Kidney (tissue), 14 donors: Measurements from ENCODE around the gene CHKB. TPM values are rescaled to one million over a fixed set of nuclear protein-coding genes. Genes with fewer than 3 reads are reported as not detected.
"Not testable (repeated sequence)": the region's sequence is repeated elsewhere in the genome, so short reads cannot be mapped to it uniquely, and the experiment has no call there.

ENCODE experiments used
- DNase-seq, 5 donors: peaks; one replicate each; pipeline ENCODE4 v3.0.0-alpha.2; 2013 to 2020
- FAIRE-seq: peaks from 2 replicates; lab custom pipeline; 2012; peaks lifted over from hg19 to GRCh38; lab: Jason Lieb, UNC
- H3K27ac ChIP-seq, 2 donors: one replicate each; pipeline ENCODE4 v1.7.0; 2013; ENCODE audit warnings: low read depth in 2 of 2, low read length in 2 of 2, inconsistent platforms in 1 of 2
- H3K27me3 ChIP-seq: one replicate; pipeline ENCODE4 v1.7.1; 2013; ENCODE audit warnings: low read length, inconsistent platforms; ENCODE audit not compliant: control insufficient read depth, insufficient read depth
- H3K36me3 ChIP-seq, 3 donors: one replicate each; pipeline versions ENCODE4 v1.7.0 to v1.7.1; 2013; ENCODE audit warnings: low read length in 3 of 3, control low read depth in 1 of 3, inconsistent platforms in 1 of 3; ENCODE audit not compliant: insufficient read depth in 3 of 3, control insufficient read depth in 2 of 3
- H3K4me1 ChIP-seq, 3 donors: one replicate each; pipeline versions ENCODE4 v1.7.0 to v1.7.1; 2013; ENCODE audit warnings: low read length in 3 of 3, inconsistent platforms in 1 of 3, low read depth in 1 of 3; ENCODE audit not compliant: control insufficient read depth in 2 of 3, insufficient read depth in 2 of 3
- H3K4me3 ChIP-seq, 3 donors: one replicate each; pipeline versions ENCODE4 v1.7.0 to v1.8.1; 2013; ENCODE audit warnings: low read length in 3 of 3, control low read depth in 1 of 3, inconsistent platforms in 1 of 3
- H3K9ac ChIP-seq, 3 donors: one replicate each; pipeline versions ENCODE4 v1.7.0 to v1.7.1; 2013; ENCODE audit warnings: low read length in 3 of 3, control low read depth in 1 of 3, inconsistent platforms in 1 of 3
- H3K9me3 ChIP-seq, 3 donors: one replicate each; pipeline versions ENCODE4 v1.7.0 to v1.7.1; 2013; ENCODE audit warnings: low read length in 3 of 3, control low read depth in 1 of 3, inconsistent platforms in 1 of 3; ENCODE audit not compliant: control insufficient read depth in 2 of 3, insufficient read depth in 1 of 3
- CTCF ChIP-seq: IDR thresholded peaks from 3 replicates; pipeline ENCODE4 v1.5.1; 2012; ENCODE audit warnings: mild to moderate bottlenecking, moderate library complexity, borderline replicate concordance; ENCODE audit not compliant: insufficient read depth; ENCODE audit errors: extremely low read depth
- intact Hi-C: fragments of 100-400 bp; cut with DNase I; formaldehyde crosslinking; loops from one replicate; pipeline ENCODE4 v1.11.1; 2022
- polyA plus RNA-seq: library from polyadenylated mRNA; stranded (reverse); fragments of 350-450 nt; fragmentation: Illumina TruSeq; extraction: RNeasy Lipid Tissue Mini Kit (QIAGEN cat#74804); gene quantifications from one replicate; pipeline ENCODE4 v1.2.3, GENCODE V29; 2014; ENCODE audit warnings: low read depth, low replicate concordance; ENCODE audit not compliant: insufficient read depth
- total RNA-seq: library from RNA; stranded (reverse); fragmentation: NEBNext Ultra II Directional; extraction: Animal tissue kit (Norgen Biotek cat#: 25700); gene quantifications from one replicate; pipeline ENCODE4 v1.2.1, GENCODE V29; 2021
- donor health status: control.
- donor health status: control.
- donor health status: control.
- donor health status: control.
- donor health status: control.
- donor health status: DM: yes; HTN: yes; CAD: no.
- donor health status: Normal renal cell carcinoma (clear cell type).

CHKB gene
- total and polyA plus RNA-seq, 2 donors from 2014 or later = 73.0 to 91.7 TPM

GRCh38 chr22:50610581-50610980 is 27.9 kb upstream of the CHKB start:
- intact Hi-C loops = no loop called here
- Histone ChIP-seq H3K27me3 (no peaks in the 10 kb centered on the region), H3K9me3 (no peaks in the 10 kb centered on the region), H3K9ac (no peak overlapping the region), H3K4me1 (no peaks in the 10 kb centered on the region), H3K4me3 (no peak overlapping the region), H3K27ac (no peak overlapping the region), H3K36me3 (no peaks in the 10 kb centered on the region)
- FAIRE-seq = no peak
- no peak for TF ChIP-seq CTCF
- no peak for DNase-seq

GRCh38 chr22:50610041-50610451 is 27.4 kb upstream of the CHKB start:
- Histone ChIP-seq H3K36me3 (no peaks in the 10 kb centered on the region), H3K9me3 (no peaks in the 10 kb centered on the region), H3K27me3 (peaks cover under 1% of the 10 kb centered on the region), H3K4me1 (no peaks in the 10 kb centered on the region), H3K27ac (no peak overlapping the region), H3K4me3 (no peak overlapping the region), H3K9ac (no peak overlapping the region)
- no peak for FAIRE-seq
- no peak for TF ChIP-seq CTCF
- peak in 1 of 5 donors; percentile 70 for DNase-seq
- intact Hi-C loops = no loop called here

GRCh38 chr22:50609599-50609998 is 26.9 kb upstream of the CHKB start:
- H3K4me1 ChIP-seq = no peaks in the 10 kb centered on the region
- H3K27ac ChIP-seq = no peak overlapping the region
- H3K36me3 ChIP-seq = no peaks in the 10 kb centered on the region
- no peak overlapping the region for H3K4me3 ChIP-seq
- no peak for TF ChIP-seq CTCF
- intact Hi-C loops = no loop called here
- no peaks in the 10 kb centered on the region for H3K9me3 ChIP-seq
- H3K27me3 ChIP-seq = peaks cover 5% of the 10 kb centered on the region
- FAIRE-seq = no peak
- H3K9ac ChIP-seq = no peak overlapping the region
- no peak for DNase-seq

GRCh38 chr22:50608996-50609395 is 26.3 kb upstream of the CHKB start:
- intact Hi-C loops = no loop called here
- H3K4me3 ChIP-seq = no peak overlapping the region
- no peak overlapping the region for H3K9ac ChIP-seq
- no peaks in the 10 kb centered on the region for H3K4me1 ChIP-seq
- no peak overlapping the region for H3K27ac ChIP-seq
- DNase-seq (no peak), FAIRE-seq (no peak)
- peaks cover 5% of the 10 kb centered on the region for H3K27me3 ChIP-seq
- no peaks in the 10 kb centered on the region for H3K36me3 ChIP-seq
- no peak for TF ChIP-seq CTCF
- no peaks in the 10 kb centered on the region for H3K9me3 ChIP-seq

GRCh38 chr22:50608058-50608840 is 25.6 kb upstream of the CHKB start:
- DNase-seq, H3K36me3 ChIP-seq, H3K4me3 ChIP-seq, H3K27ac ChIP-seq, H3K4me1 ChIP-seq, intact Hi-C loops, H3K9ac ChIP-seq, H3K27me3 ChIP-seq, FAIRE-seq, H3K9me3 ChIP-seq: not testable (repeated sequence)
